ENCODE measurements around the gene PLEKHH1. TPM values are rescaled to one million over a fixed set of nuclear protein-coding genes. Genes with fewer than 3 reads are reported as not detected.

Gene PLEKHH1
- total RNA-seq, 3 donors from 2014 or later, result 45.8 to 110 (median 61.5) TPM

- ATAC-seq (no peak), DNase-seq (no peak)
- no peak overlapping the region for H3K4me3 ChIP-seq
- no peaks in the 10 kb centered on the region for H3K4me1 ChIP-seq (ENCODE audit: low read depth)
- H3K9me3 ChIP-seq, result no peaks in the 10 kb centered on the region
- H3K36me3 ChIP-seq (ENCODE audit: low read depth), result no peaks in the 10 kb centered on the region
- no peak for TF ChIP-seq CTCF (IDR thresholded peaks at IDR 0.05)
- intact Hi-C loops (cut with DNase I, micrococcal nuclease), result no loop called here
Observed at GRCh38 chr14:67569011-67569650, 36.0 kb downstream of the PLEKHH1 start.

- no peak for ATAC-seq
- intact Hi-C loops (cut with DNase I, micrococcal nuclease), result loop anchor here in 1 of 2 donors (5.0 kb wide), 1 partner anchor 142 kb away; no protein-coding TSS in a partner anchor
- Histone ChIP-seq H3K4me3 (no peak overlapping the region), H3K4me1 (ENCODE audit: low read depth) (no peaks in the 10 kb centered on the region), H3K36me3 (ENCODE audit: low read depth) (no peaks in the 10 kb centered on the region), H3K9me3 (no peaks in the 10 kb centered on the region)
- TF ChIP-seq CTCF (IDR thresholded peaks at IDR 0.05), result no peak
- DNase-seq, result no peak
Observed at GRCh38 chr14:67569651-67570290, 36.7 kb downstream of the PLEKHH1 start.

- no peak overlapping the region for H3K4me3 ChIP-seq
- no peaks in the 10 kb centered on the region for H3K4me1 ChIP-seq (ENCODE audit: low read depth)
- TF ChIP-seq CTCF (IDR thresholded peaks at IDR 0.05), result no peak
- ATAC-seq, result no peak
- H3K36me3 ChIP-seq (ENCODE audit: low read depth), result no peaks in the 10 kb centered on the region
- no peaks in the 10 kb centered on the region for H3K9me3 ChIP-seq
- intact Hi-C loops (cut with DNase I, micrococcal nuclease), result loop anchor here in 1 of 2 donors (5.0 kb wide), 1 partner anchor 143 kb away; no protein-coding TSS in a partner anchor
- no peak for DNase-seq
Observed at GRCh38 chr14:67570453-67570852, 37.4 kb downstream of the PLEKHH1 start.

GRCh38 chr14:67571275-67571990, 38.3 kb downstream of the PLEKHH1 start:
- Histone ChIP-seq H3K4me3 (no peak overlapping the region), H3K9me3 (no peaks in the 10 kb centered on the region), H3K36me3 (ENCODE audit: low read depth) (no peaks in the 10 kb centered on the region), H3K4me1 (ENCODE audit: low read depth) (no peaks in the 10 kb centered on the region)
- ATAC-seq (peak; percentile 77), DNase-seq (peak in 2 of 3 donors; percentile 76 to 83)
- intact Hi-C loops (cut with DNase I, micrococcal nuclease), result loop anchor here in 1 of 2 donors (5.0 kb wide), 1 partner anchor 144 kb away; no protein-coding TSS in a partner anchor
- peak; percentile 53 for TF ChIP-seq CTCF (IDR thresholded peaks at IDR 0.05)

GRCh38 chr14:67571991-67572323, 38.9 kb downstream of the PLEKHH1 start:
- Histone ChIP-seq H3K4me3 (no peak overlapping the region), H3K4me1 (ENCODE audit: low read depth) (no peaks in the 10 kb centered on the region), H3K9me3 (no peaks in the 10 kb centered on the region), H3K36me3 (ENCODE audit: low read depth) (no peaks in the 10 kb centered on the region)
- intact Hi-C loops (cut with DNase I, micrococcal nuclease), result loop anchor here in 1 of 2 donors (5.0 kb wide), 1 partner anchor 145 kb away; no protein-coding TSS in a partner anchor
- ATAC-seq, result peak; percentile 13
- TF ChIP-seq CTCF (IDR thresholded peaks at IDR 0.05), result no peak
- DNase-seq, result peak in 1 of 3 donors; percentile 54
